HG03025 (cell line): Measurements from ENCODE around the gene SNX5.

Source experiments
- ATAC-seq: cut with Tn5 transposase; IDR thresholded peaks from one replicate; pipeline ENCODE4 v1.9.1; 2021; ENCODE audit warnings: mild to moderate bottlenecking, moderate library complexity; ENCODE audit not compliant: unreplicated experiment, low FRiP score

SNX5 gene

GRCh38 chr20:17941826-17942196, 26.8 kb downstream of the SNX5 start:
- no peak for ATAC-seq

GRCh38 chr20:17941087-17941825, 27.3 kb downstream of the SNX5 start:
- ATAC-seq: no peak

- no peak for ATAC-seq
These were observed 28.2 kb downstream of the SNX5 start for GRCh38 chr20:17940224-17940971.

GRCh38 chr20:17939622-17940223, 28.9 kb downstream of the SNX5 start:
- no peak for ATAC-seq

GRCh38 chr20:17938871-17939619, 29.5 kb downstream of the SNX5 start:
- ATAC-seq: peak; percentile 53

GRCh38 chr20:17936761-17937732, 31.5 kb downstream of the SNX5 start:
- ATAC-seq: no peak

- no peak for ATAC-seq
These were observed 32.3 kb downstream of the SNX5 start for GRCh38 chr20:17936286-17936760.

- no peak for ATAC-seq
These were observed 32.8 kb downstream of the SNX5 start for GRCh38 chr20:17935761-17936160.

- no peak for ATAC-seq
These were observed 33.4 kb downstream of the SNX5 start for GRCh38 chr20:17935186-17935585.

- ATAC-seq: no peak
These were observed 34.3 kb downstream of the SNX5 start for GRCh38 chr20:17934141-17934862.

GRCh38 chr20:17933711-17934110, 34.9 kb downstream of the SNX5 start:
- peak; percentile 49 for ATAC-seq

GRCh38 chr20:17933121-17933520, 35.5 kb downstream of the SNX5 start:
- no peak for ATAC-seq

GRCh38 chr20:17932396-17932795, 36.2 kb downstream of the SNX5 start:
- ATAC-seq: no peak

GRCh38 chr20:17931513-17931912, 37.1 kb downstream of the SNX5 start:
- ATAC-seq: no peak

- no peak for ATAC-seq
These were observed 39.8 kb downstream of the SNX5 start for GRCh38 chr20:17928633-17929311.

GRCh38 chr20:17928211-17928611, 40.4 kb downstream of the SNX5 start:
- ATAC-seq: no peak

GRCh38 chr20:17925940-17926300, 42.7 kb downstream of the SNX5 start:
- ATAC-seq: no peak

GRCh38 chr20:17925141-17925939, 43.3 kb downstream of the SNX5 start:
- ATAC-seq: no peak
